ENCODE measurements around the gene MBD3L3.
A peak's percentile ranks its signal among the peaks of the same experiment; 100 is the strongest.
"Not testable (repeated sequence)": the region's sequence is repeated elsewhere in the genome, so short reads cannot be mapped to it uniquely, and the experiment has no call there.

Gene MBD3L3

GRCh38 chr19:7040079-7040478 lies 18.4 kb downstream of the MBD3L3 start, which contains the start of gene MBD3L4:
Gene MBD3L4, minus strand, starts transcription at chr19:7040179. Its CDS starts 35 bp downstream, at chr19:7040144.
- in situ Hi-C loops (cut with HindIII; ENCODE audit: low pct_unique_long_range_greater_than_20kb, low sequenced_read_pairs); DNase-seq (ENCODE audit: low read depth in 1 of 2, low spot score in 1 of 2): not testable (repeated sequence)

GRCh38 chr19:7030278-7030677 lies 28.2 kb downstream of the MBD3L3 start, which contains the start of gene MBD3L5:
Gene MBD3L5, plus strand, starts transcription at chr19:7030578. Its CDS starts 34 bp downstream, at chr19:7030612.
- in situ Hi-C loops (cut with HindIII; ENCODE audit: low pct_unique_long_range_greater_than_20kb, low sequenced_read_pairs); DNase-seq (ENCODE audit: low read depth in 1 of 2, low spot score in 1 of 2): not testable (repeated sequence)

- DNase-seq (ENCODE audit: low read depth in 1 of 2, low spot score in 1 of 2); in situ Hi-C loops (cut with HindIII; ENCODE audit: low pct_unique_long_range_greater_than_20kb, low sequenced_read_pairs): not testable (repeated sequence)
Measured at GRCh38 chr19:7028790-7029189, 29.7 kb downstream of the MBD3L3 start.

GRCh38 chr19:7021331-7021730 lies 37.1 kb downstream of the MBD3L3 start, which contains the start of gene MBD3L2B:
Gene MBD3L2B, minus strand, starts transcription at chr19:7021431. Its CDS starts 34 bp downstream, at chr19:7021397.
- DNase-seq (ENCODE audit: low read depth in 1 of 2, low spot score in 1 of 2); in situ Hi-C loops (cut with HindIII; ENCODE audit: low pct_unique_long_range_greater_than_20kb, low sequenced_read_pairs): not testable (repeated sequence)

- no peak for DNase-seq (ENCODE audit: low read depth in 1 of 2, low spot score in 1 of 2)
- no peak for TF ChIP-seq JUND (IDR thresholded peaks at IDR 0.05; ENCODE audit: low read depth)
- in situ Hi-C loops (cut with HindIII; ENCODE audit: low pct_unique_long_range_greater_than_20kb, low sequenced_read_pairs) = no loop called here
Measured at GRCh38 chr19:7018828-7019227, 39.6 kb downstream of the MBD3L3 start.

GRCh38 chr19:7013678-7014077 lies 44.8 kb downstream of the MBD3L3 start:
- DNase-seq (ENCODE audit: low read depth in 1 of 2, low spot score in 1 of 2) = peak in 1 of 2 experiments; percentile 24
- in situ Hi-C loops (cut with HindIII; ENCODE audit: low pct_unique_long_range_greater_than_20kb, low sequenced_read_pairs) = no loop called here
- no peak for TF ChIP-seq JUND (IDR thresholded peaks at IDR 0.05; ENCODE audit: low read depth)

- in situ Hi-C loops (cut with HindIII; ENCODE audit: low pct_unique_long_range_greater_than_20kb, low sequenced_read_pairs) = no loop called here
- no peak for TF ChIP-seq JUND (IDR thresholded peaks at IDR 0.05; ENCODE audit: low read depth)
- no peak for DNase-seq (ENCODE audit: low read depth in 1 of 2, low spot score in 1 of 2)
Measured at GRCh38 chr19:7010722-7011593, 47.5 kb downstream of the MBD3L3 start.

- DNase-seq (ENCODE audit: low read depth in 1 of 2, low spot score in 1 of 2) = no peak
- TF ChIP-seq JUND (IDR thresholded peaks at IDR 0.05; ENCODE audit: low read depth) = no peak
- in situ Hi-C loops (cut with HindIII; ENCODE audit: low pct_unique_long_range_greater_than_20kb, low sequenced_read_pairs) = no loop called here
Measured at GRCh38 chr19:7007859-7008258, 50.6 kb downstream of the MBD3L3 start.

Measured in T47D (cell line).